HepG2 (cell line): Measurements from ENCODE around the gene GCLM. TPM values are rescaled to one million over a fixed set of nuclear protein-coding genes. Genes with fewer than 3 reads are reported as not detected.

Experiments used
- ARNTL ChIP-seq: sonication (generic); formaldehyde crosslinking; IDR thresholded peaks from 2 replicates; pipeline ENCODE4 v1.4.0; 2020; ENCODE audit warnings: mild to moderate bottlenecking, missing genetic modification reagents
- CEBPB ChIP-seq: IDR thresholded peaks from 2 replicates; pipeline ENCODE4 v1.6.1; 2011; ENCODE audit warnings: low read depth, low read length, improper control_type of control experiment, borderline replicate concordance
- MEIS2 ChIP-seq: sonication (generic); formaldehyde crosslinking; IDR thresholded peaks from 2 replicates; pipeline ENCODE4 v1.9.0; 2021; ENCODE audit warnings: mild to moderate bottlenecking, missing genetic modification reagents
- NFRKB ChIP-seq: fragments of 450-650 bp; IDR thresholded peaks from 2 replicates; pipeline ENCODE4 v1.6.1; 2017
- RNF219 ChIP-seq: sonication (generic); formaldehyde crosslinking; IDR thresholded peaks from 2 replicates; pipeline ENCODE4 v1.5.0; 2020; ENCODE audit warnings: mild to moderate bottlenecking, missing genetic modification reagents
- SALL1 ChIP-seq: sonication (generic); formaldehyde crosslinking; IDR thresholded peaks from 2 replicates; pipeline ENCODE4 v1.8.0; 2022; ENCODE audit warnings: mild to moderate bottlenecking, missing genetic modification reagents
- SUZ12 ChIP-seq: fragments of 150-350 bp; IDR thresholded peaks from 2 replicates; pipeline ENCODE4 v1.6.1; 2014; ENCODE audit warnings: low read depth, low read length
- TAF15 ChIP-seq: fragments of 200-400 bp; formaldehyde crosslinking; IDR thresholded peaks from one replicate; pipeline ENCODE4 v1.6.1; 2018; ENCODE audit warnings: mild to moderate bottlenecking, low read depth, low read length; ENCODE audit not compliant: poor library complexity, severe bottlenecking
- TARDBP ChIP-seq: sonication (generic); formaldehyde crosslinking; IDR thresholded peaks from 2 replicates; pipeline ENCODE4 v1.8.0; 2022; ENCODE audit warnings: mild to moderate bottlenecking, missing genetic modification reagents
- ZBTB7B ChIP-seq: sonication (generic); formaldehyde crosslinking; IDR thresholded peaks from 2 replicates; pipeline ENCODE4 v1.4.0; 2020; ENCODE audit warnings: missing genetic modification reagents
- ZFY ChIP-seq: sonication (generic); formaldehyde crosslinking; IDR thresholded peaks from 2 replicates; pipeline ENCODE4 v1.4.0; 2020; ENCODE audit warnings: missing genetic modification reagents
- ZNF232 ChIP-seq: sonication (generic); formaldehyde crosslinking; IDR thresholded peaks from 2 replicates; pipeline ENCODE4 v1.4.0; 2020; ENCODE audit warnings: missing genetic modification reagents, borderline replicate concordance
- ZNF274 ChIP-seq: sonication (generic); formaldehyde crosslinking; IDR thresholded peaks from 2 replicates; pipeline ENCODE4 v1.5.1; 2020; ENCODE audit warnings: mild to moderate bottlenecking, missing genetic modification reagents
- ZNF331 ChIP-seq: sonication (generic); formaldehyde crosslinking; IDR thresholded peaks from 2 replicates; pipeline ENCODE4 v1.4.0; 2020; ENCODE audit warnings: missing genetic modification reagents
- ZNF446 ChIP-seq: sonication (generic); formaldehyde crosslinking; IDR thresholded peaks from 2 replicates; pipeline ENCODE4 v1.5.0; 2020; ENCODE audit warnings: mild to moderate bottlenecking, missing genetic modification reagents
- ZNF713 ChIP-seq: sonication (generic); formaldehyde crosslinking; IDR thresholded peaks from 2 replicates; pipeline ENCODE4 v1.4.0; 2020; ENCODE audit warnings: mild to moderate bottlenecking, missing genetic modification reagents
- ZNF749 ChIP-seq: sonication (generic); formaldehyde crosslinking; IDR thresholded peaks from 2 replicates; pipeline ENCODE4 v1.8.0; 2022; ENCODE audit warnings: mild to moderate bottlenecking, missing genetic modification reagents, moderate library complexity, borderline replicate concordance
- ZNF816 ChIP-seq: sonication (generic); formaldehyde crosslinking; IDR thresholded peaks from 2 replicates; pipeline ENCODE4 v1.8.0; 2022; ENCODE audit warnings: missing genetic modification reagents, mild to moderate bottlenecking, borderline replicate concordance
- polyA plus RNA-seq, 8 experiments: library from polyadenylated mRNA; depleted of rRNA in 3 of 8; stranded (reverse) in 7 of 8; unstranded in 1 of 8; fragments of >200 nt; fragmentation: Illumina TruSeq in 4 of 8; extraction: Trizol in 4 of 8; gene quantifications; 2 replicates each; pipeline versions ENCODE4 v1.2.1 to v1.2.3, GENCODE V29; 2011 to 2016; ENCODE audit warnings: low read depth in 4 of 8, missing spikeins in 1 of 8, mixed read lengths in 1 of 8; ENCODE audit not compliant: insufficient read depth in 1 of 8
- total RNA-seq, 5 experiments: library from RNA; depleted of rRNA; stranded (reverse); fragments of >200 nt; fragmentation: Illumina TruSeq; extraction: Trizol; gene quantifications; 2 replicates each; pipeline ENCODE4 v1.2.3, GENCODE V29; 2016; ENCODE audit warnings: low read depth in 1 of 5
- TF ChIP-seq, protein P1 (sequence below): sonication (generic); formaldehyde crosslinking; IDR thresholded peaks from 2 replicates; pipeline ENCODE4 v1.5.1; 2020; ENCODE audit warnings: missing genetic modification reagents, mild to moderate bottlenecking, borderline replicate concordance
- TF ChIP-seq, protein P2 (sequence below): IDR thresholded peaks from 2 replicates; pipeline ENCODE4 v1.6.1; 2016; ENCODE audit warnings: low read depth, borderline replicate concordance

The GCLM gene
- total and polyA plus RNA-seq, 2 of the 13 experiments (the other 11 are each of a cell fraction or from before 2014, with no cell fraction given): 8.7 to 29.9 TPM

- TF ChIP-seq ZBTB7B (no peak), SALL1 (CRISPR knock-in tag) (peak; percentile 41), ZNF274 (0 out of 2 replicates have a peak, but pooled peaks have one; percentile 36), SUZ12 (no peak), TAF15 (no peak), ZNF331 (CRISPR knock-in tag) (no peak), NFRKB (no peak), ZNF816 (no peak), ZFY (CRISPR knock-in tag) (no peak), ZNF232 (CRISPR knock-in tag) (no peak), TARDBP (CRISPR knock-in tag) (no peak), RNF219 (CRISPR knock-in tag) (no peak), MEIS2 (CRISPR knock-in tag) (no peak), ZNF446 (no peak), ARNTL (CRISPR knock-in tag) (no peak), CEBPB (no peak), ZNF749 (CRISPR knock-in tag) (no peak), ZNF713 (CRISPR knock-in tag) (no peak)
- TF ChIP-seq, protein P1, sequence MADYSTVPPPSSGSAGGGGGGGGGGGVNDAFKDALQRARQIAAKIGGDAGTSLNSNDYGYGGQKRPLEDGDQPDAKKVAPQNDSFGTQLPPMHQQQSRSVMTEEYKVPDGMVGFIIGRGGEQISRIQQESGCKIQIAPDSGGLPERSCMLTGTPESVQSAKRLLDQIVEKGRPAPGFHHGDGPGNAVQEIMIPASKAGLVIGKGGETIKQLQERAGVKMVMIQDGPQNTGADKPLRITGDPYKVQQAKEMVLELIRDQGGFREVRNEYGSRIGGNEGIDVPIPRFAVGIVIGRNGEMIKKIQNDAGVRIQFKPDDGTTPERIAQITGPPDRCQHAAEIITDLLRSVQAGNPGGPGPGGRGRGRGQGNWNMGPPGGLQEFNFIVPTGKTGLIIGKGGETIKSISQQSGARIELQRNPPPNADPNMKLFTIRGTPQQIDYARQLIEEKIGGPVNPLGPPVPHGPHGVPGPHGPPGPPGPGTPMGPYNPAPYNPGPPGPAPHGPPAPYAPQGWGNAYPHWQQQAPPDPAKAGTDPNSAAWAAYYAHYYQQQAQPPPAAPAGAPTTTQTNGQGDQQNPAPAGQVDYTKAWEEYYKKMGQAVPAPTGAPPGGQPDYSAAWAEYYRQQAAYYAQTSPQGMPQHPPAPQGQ: no peak
- TF ChIP-seq, protein P2, sequence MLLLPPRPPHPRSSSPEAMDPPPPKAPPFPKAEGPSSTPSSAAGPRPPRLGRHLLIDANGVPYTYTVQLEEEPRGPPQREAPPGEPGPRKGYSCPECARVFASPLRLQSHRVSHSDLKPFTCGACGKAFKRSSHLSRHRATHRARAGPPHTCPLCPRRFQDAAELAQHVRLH: no peak
These were observed 61.4 kb downstream of the GCLM start (continued) for GRCh38 chr1:93847811-93848288.
